ENCODE measurements around the gene RPS15. TPM values are rescaled to one million over a fixed set of nuclear protein-coding genes. Genes with fewer than 3 reads are reported as not detected.

The RPS15 gene
- total RNA-seq, 5 donors from 2014 or later (not counting 1 experiment from before 2014, with no cell fraction given), result 1,731 to 2,353 (median 2,282) TPM

- ChIA-PET CTCF (no interaction called here), POLR2A (interaction anchor here in 1 of 2 donors (0.6 kb wide), 1 partner anchor 38 kb away, joined by 3 read pairs; no protein-coding TSS in a partner anchor)
- peaks cover 4 to 12% (median 10%) of the 10 kb centered on the region in 3 donors for H3K4me1 Mint-ChIP-seq
Observed at GRCh38 chr19:1396768-1397679, 41.2 kb upstream of the RPS15 start.

DNA sequence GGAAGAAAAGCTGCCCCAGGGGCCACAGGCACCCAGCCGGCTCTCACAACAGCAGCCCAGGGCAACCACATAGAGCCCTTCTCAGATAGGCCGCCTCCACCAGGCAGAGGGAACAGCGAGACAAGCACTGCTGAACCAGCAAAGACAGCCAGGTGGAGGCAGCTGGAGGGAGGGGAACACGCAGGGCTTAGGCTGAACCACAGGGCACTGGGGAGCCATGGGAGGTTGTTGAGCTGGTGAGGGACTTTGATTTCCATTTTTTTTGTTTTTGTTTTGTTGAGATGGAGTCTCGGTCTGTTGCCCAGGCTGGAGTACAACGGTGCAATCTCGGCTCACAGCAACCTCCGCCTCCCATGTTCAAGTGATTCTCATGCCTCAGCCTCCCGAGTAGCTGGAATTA is 40.4 kb upstream of the RPS15 start:
- Mint-ChIP-seq H3K27me3 (peaks cover 3% of the 10 kb centered on the region in 2 donors), H3K4me3 (no peak overlapping the region), H3K4me1 (peaks cover 8 to 16% (median 13%) of the 10 kb centered on the region in 3 donors), H3K9me3 (no peaks in the 10 kb centered on the region), H3K36me3 (peaks cover 4% of the 10 kb centered on the region), H3K27ac (no peak overlapping the region)
- peaks cover 3 to 36% of the 10 kb centered on the region in 2 experiments for H3K4me1 ChIP-seq (ENCODE audit: control insufficient read depth in 1 of 2, extremely low read depth in 1 of 2, insufficient read depth in 2 of 2, low read length in 2 of 2)
- ChIA-PET POLR2A (no interaction called here), CTCF (no interaction called here)
- no peak overlapping the region for H3K27ac ChIP-seq (ENCODE audit: low read length)
- H3K4me3 ChIP-seq (ENCODE audit: control insufficient read depth in 1 of 2, extremely low read depth in 1 of 2, low read length in 1 of 2), result no peak overlapping the region
- WGBS (ENCODE audit: insufficient coverage), result 76% methylated on average over 8 of the region's 9 CpGs
- ATAC-seq (replicated peaks in 1 of 4) (no peak), DNase-seq (no peak)
- H3K27me3 ChIP-seq (replicated peaks in 1 of 2; ENCODE audit: control insufficient read depth in 2 of 2, extremely low read depth in 1 of 2, insufficient read depth in 2 of 2, low read length in 1 of 2), result peaks cover 0 to 9% of the 10 kb centered on the region in 2 experiments
- no peaks in the 10 kb centered on the region for H3K9me3 ChIP-seq
- H3K36me3 ChIP-seq (ENCODE audit: control insufficient read depth in 2 of 2, extremely low read depth in 1 of 2, insufficient read depth in 1 of 2, low read length in 1 of 2), result peaks cover 6 to 8% of the 10 kb centered on the region in 2 donors

More at GRCh38 chr19:1396768-1397679, 41.2 kb upstream of the RPS15 start:
- 89% methylated on average over 39 of the region's 42 CpGs for WGBS (ENCODE audit: insufficient coverage)
- Mint-ChIP-seq H3K9me3 (no peaks in the 10 kb centered on the region), H3K36me3 (peaks cover 9% of the 10 kb centered on the region), H3K27ac (no peak overlapping the region), H3K27me3 (no peaks in the 10 kb centered on the region), H3K4me3 (no peak overlapping the region)
- Histone ChIP-seq H3K27ac (ENCODE audit: low read length) (no peak overlapping the region), H3K36me3 (ENCODE audit: control insufficient read depth in 2 of 2, extremely low read depth in 1 of 2, insufficient read depth in 1 of 2, low read length in 1 of 2) (peaks cover 6 to 13% of the 10 kb centered on the region in 2 donors), H3K9me3 (no peaks in the 10 kb centered on the region), H3K4me1 (ENCODE audit: control insufficient read depth in 1 of 2, extremely low read depth in 1 of 2, insufficient read depth in 2 of 2, low read length in 2 of 2) (peaks cover 0 to 28% of the 10 kb centered on the region in 2 experiments), H3K4me3 (ENCODE audit: control insufficient read depth in 1 of 2, extremely low read depth in 1 of 2, low read length in 1 of 2) (no peak overlapping the region), H3K27me3 (replicated peaks in 1 of 2; ENCODE audit: control insufficient read depth in 2 of 2, extremely low read depth in 1 of 2, insufficient read depth in 2 of 2, low read length in 1 of 2) (peaks cover 0 to 1% of the 10 kb centered on the region in 2 experiments)
- DNase-seq (no peak), ATAC-seq (replicated peaks in 1 of 4) (no peak)

DNA sequence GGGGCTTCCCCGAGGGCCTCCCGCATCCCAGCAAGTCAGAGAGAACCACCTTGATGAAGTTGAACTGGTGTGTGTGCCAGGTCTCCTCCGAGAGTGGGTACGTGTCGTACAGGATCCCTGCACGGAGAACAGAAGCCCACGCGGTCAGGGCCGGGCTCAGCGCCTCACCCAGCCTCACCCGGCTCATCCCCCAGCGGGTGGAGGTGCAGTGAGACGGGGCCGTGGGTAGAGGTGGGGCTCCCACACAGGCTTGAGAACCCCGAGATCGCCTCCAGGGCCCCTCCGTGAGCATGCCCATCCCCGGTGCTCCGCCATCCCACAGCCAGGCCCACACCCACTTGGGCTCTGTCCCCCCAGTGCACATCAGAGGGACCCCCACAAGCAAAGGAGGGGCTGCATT is 39.1 kb upstream of the RPS15 start:
- Mint-ChIP-seq H3K27me3 (peaks cover 4% of the 10 kb centered on the region in 2 donors), H3K36me3 (no peaks in the 10 kb centered on the region), H3K9me3 (no peaks in the 10 kb centered on the region), H3K27ac (no peak overlapping the region), H3K4me3 (no peak overlapping the region), H3K4me1 (peaks cover 10 to 19% (median 13%) of the 10 kb centered on the region in 3 donors)
- no peaks in the 10 kb centered on the region for H3K9me3 ChIP-seq
- DNase-seq, result no peak
- peaks cover 3 to 37% of the 10 kb centered on the region in 2 experiments for H3K4me1 ChIP-seq (ENCODE audit: control insufficient read depth in 1 of 2, extremely low read depth in 1 of 2, insufficient read depth in 2 of 2, low read length in 2 of 2)
- ChIA-PET POLR2A (no interaction called here), CTCF (no interaction called here)
- H3K27me3 ChIP-seq (replicated peaks in 1 of 2; ENCODE audit: control insufficient read depth in 2 of 2, extremely low read depth in 1 of 2, insufficient read depth in 2 of 2, low read length in 1 of 2), result peaks cover 0 to 16% of the 10 kb centered on the region in 2 experiments
- no peak for ATAC-seq (replicated peaks in 1 of 4)
- 94% methylated on average over 15 of the region's 19 CpGs for WGBS (ENCODE audit: insufficient coverage)
- no peak overlapping the region for H3K4me3 ChIP-seq (ENCODE audit: control insufficient read depth in 1 of 2, extremely low read depth in 1 of 2, low read length in 1 of 2)
- peaks cover 0 to 6% of the 10 kb centered on the region in 2 donors for H3K36me3 ChIP-seq (ENCODE audit: control insufficient read depth in 2 of 2, extremely low read depth in 1 of 2, insufficient read depth in 1 of 2, low read length in 1 of 2)
- H3K27ac ChIP-seq (ENCODE audit: low read length), result no peak overlapping the region

- peaks cover 3 to 37% of the 10 kb centered on the region in 2 experiments for H3K4me1 ChIP-seq (ENCODE audit: control insufficient read depth in 1 of 2, extremely low read depth in 1 of 2, insufficient read depth in 2 of 2, low read length in 2 of 2)
- Mint-ChIP-seq H3K4me3 (peak overlapping the region in 1 of 3 donors; percentile 64), H3K36me3 (no peaks in the 10 kb centered on the region), H3K9me3 (no peaks in the 10 kb centered on the region), H3K27ac (no peak overlapping the region), H3K27me3 (peaks cover 4% of the 10 kb centered on the region in 2 donors), H3K4me1 (peaks cover 10 to 19% (median 13%) of the 10 kb centered on the region in 3 donors)
- H3K9me3 ChIP-seq, result no peaks in the 10 kb centered on the region
- no peak overlapping the region for H3K4me3 ChIP-seq (ENCODE audit: control insufficient read depth in 1 of 2, extremely low read depth in 1 of 2, low read length in 1 of 2)
- WGBS (ENCODE audit: insufficient coverage), result 97% methylated on average over 15 of the region's 15 CpGs
- ATAC-seq (replicated peaks in 1 of 4), result no peak
- POLR2A ChIA-PET, result no interaction called here
- H3K27me3 ChIP-seq (replicated peaks in 1 of 2; ENCODE audit: control insufficient read depth in 2 of 2, extremely low read depth in 1 of 2, insufficient read depth in 2 of 2, low read length in 1 of 2), result peaks cover 0 to 19% of the 10 kb centered on the region in 2 experiments
- DNase-seq, result no peak
- no peak overlapping the region for H3K27ac ChIP-seq (ENCODE audit: low read length)
- peaks cover 0 to 6% of the 10 kb centered on the region in 2 donors for H3K36me3 ChIP-seq (ENCODE audit: control insufficient read depth in 2 of 2, extremely low read depth in 1 of 2, insufficient read depth in 1 of 2, low read length in 1 of 2)
- CTCF ChIA-PET, result interaction anchor here in 1 of 2 donors (0.5 kb wide), 1 partner anchor 44 kb away, joined by 3 read pairs; no protein-coding TSS in a partner anchor
Observed at GRCh38 chr19:1399745-1400144, 38.5 kb upstream of the RPS15 start.

DNA sequence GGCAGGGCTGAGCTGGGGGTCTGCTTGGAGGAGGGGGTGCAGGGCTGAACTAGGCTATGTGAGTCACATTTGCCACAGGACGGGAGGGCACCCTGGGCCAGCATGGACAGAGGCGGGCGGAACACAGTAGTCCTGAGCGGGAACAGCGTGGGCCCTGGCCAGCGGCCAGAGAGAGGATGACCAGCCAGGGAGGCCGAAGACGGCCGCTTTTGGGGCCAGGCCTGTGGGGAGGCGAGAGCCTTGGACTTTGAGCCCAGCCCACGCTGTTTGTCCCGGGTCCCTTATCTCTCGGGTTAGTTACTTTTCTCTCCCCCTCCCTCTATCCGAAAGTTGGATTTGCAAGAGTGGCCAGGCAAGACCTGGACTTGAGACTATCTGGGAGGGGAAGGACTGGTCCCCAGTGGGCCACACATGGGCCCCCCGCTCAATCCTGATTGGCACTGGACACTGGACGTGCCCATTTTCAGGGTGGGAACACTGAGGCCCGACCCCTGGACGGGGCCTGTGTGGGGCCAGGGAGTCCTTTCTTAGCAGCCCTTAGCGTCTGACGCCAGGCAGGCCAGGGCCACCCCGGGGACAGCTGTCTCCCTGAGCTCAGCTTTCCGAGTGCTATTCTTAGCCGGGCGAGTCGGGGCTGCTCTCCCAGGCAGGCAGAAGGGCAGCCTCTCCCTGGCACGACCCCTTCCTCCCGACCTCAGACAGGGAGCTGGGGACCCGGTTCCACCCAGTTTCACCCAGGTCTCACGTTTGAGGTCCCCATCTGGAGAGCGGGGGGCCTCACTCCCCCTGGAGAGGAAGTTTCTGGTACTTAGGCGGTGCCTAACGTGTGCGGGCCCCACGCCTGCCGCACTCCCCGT is 37.7 kb upstream of the RPS15 start:
- Mint-ChIP-seq H3K4me1 (peaks cover 10 to 19% (median 13%) of the 10 kb centered on the region in 3 donors), H3K27ac (no peak overlapping the region), H3K9me3 (no peaks in the 10 kb centered on the region), H3K36me3 (no peaks in the 10 kb centered on the region), H3K27me3 (peaks cover 4% of the 10 kb centered on the region in 2 donors), H3K4me3 (peak overlapping the region; percentile 64 to 71 (median 65))
- Histone ChIP-seq H3K27me3 (replicated peaks in 1 of 2; ENCODE audit: control insufficient read depth in 2 of 2, extremely low read depth in 1 of 2, insufficient read depth in 2 of 2, low read length in 1 of 2) (peaks cover 0 to 19% of the 10 kb centered on the region in 2 experiments), H3K4me1 (ENCODE audit: control insufficient read depth in 1 of 2, extremely low read depth in 1 of 2, insufficient read depth in 2 of 2, low read length in 2 of 2) (peaks cover 3 to 37% of the 10 kb centered on the region in 2 experiments), H3K9me3 (no peaks in the 10 kb centered on the region), H3K27ac (ENCODE audit: low read length) (no peak overlapping the region), H3K4me3 (ENCODE audit: control insufficient read depth in 1 of 2, extremely low read depth in 1 of 2, low read length in 1 of 2) (peak overlapping the region; percentile 46 to 71), H3K36me3 (ENCODE audit: control insufficient read depth in 2 of 2, extremely low read depth in 1 of 2, insufficient read depth in 1 of 2, low read length in 1 of 2) (peaks cover 0 to 6% of the 10 kb centered on the region in 2 donors)
- WGBS (ENCODE audit: insufficient coverage), result 35% methylated on average over 26 of the region's 36 CpGs
- ATAC-seq (replicated peaks in 1 of 4), result peak; percentile 31 to 36 (median 34)
- CTCF ChIA-PET, result interaction anchor here in 1 of 2 donors (0.5 kb wide), 1 partner anchor 44 kb away, joined by 3 read pairs; no protein-coding TSS in a partner anchor
- POLR2A ChIA-PET, result interaction anchor here in 1 of 2 donors (0.6 kb wide), 1 partner anchor 624 kb away, joined by 7 read pairs; no protein-coding TSS in a partner anchor
- peak in 3 of 35 experiments; percentile 16 to 25 (median 20) for DNase-seq
